Glomerular endothelial cell (primary cell): ENCODE data around the gene PLA2G4B. TPM values are rescaled to one million over a fixed set of nuclear protein-coding genes. Genes with fewer than 3 reads are reported as not detected.

Experiments used
- total RNA-seq: library from RNA; depleted of rRNA; stranded (reverse); fragments of >200 nt; gene quantifications from 2 replicates; pipeline ENCODE4 v1.2.3, GENCODE V29; 2015

PLA2G4B gene
- total RNA-seq, 1 donor from 2014 or later: 0.58 TPM

Other genes with a start within 250 kb of the PLA2G4B start
- 24.3 and 50.7 TPM in 2 replicates for gene MGA, start 178.4 kb upstream of the PLA2G4B start, total RNA-seq
- gene MAPKBP1, start 64.4 kb upstream of the PLA2G4B start, total RNA-seq: 21.4 and 27.4 TPM in 2 replicates
- 3.6 and 4.5 TPM in 2 replicates for gene JMJD7, start 10.8 kb upstream of the PLA2G4B start, total RNA-seq
- 6.8 and 15.0 TPM in 2 replicates for gene SPTBN5, start 55.2 kb downstream of the PLA2G4B start, total RNA-seq
- 170 and 236 TPM in 2 replicates for gene EHD4, start 133.7 kb downstream of the PLA2G4B start, total RNA-seq
- gene PLA2G4E, start 182.2 kb downstream of the PLA2G4B start, total RNA-seq: not detected in 2 replicates